ENCODE data around the gene OR3A1. TPM values are rescaled to one million over a fixed set of nuclear protein-coding genes. Genes with fewer than 3 reads are reported as not detected.
"Not testable (repeated sequence)": the region's sequence is repeated elsewhere in the genome, so short reads cannot be mapped to it uniquely, and the experiment has no call there.

The OR3A1 gene
- total RNA-seq, 1 experiment from 2014 or later = not detected

DNA sequence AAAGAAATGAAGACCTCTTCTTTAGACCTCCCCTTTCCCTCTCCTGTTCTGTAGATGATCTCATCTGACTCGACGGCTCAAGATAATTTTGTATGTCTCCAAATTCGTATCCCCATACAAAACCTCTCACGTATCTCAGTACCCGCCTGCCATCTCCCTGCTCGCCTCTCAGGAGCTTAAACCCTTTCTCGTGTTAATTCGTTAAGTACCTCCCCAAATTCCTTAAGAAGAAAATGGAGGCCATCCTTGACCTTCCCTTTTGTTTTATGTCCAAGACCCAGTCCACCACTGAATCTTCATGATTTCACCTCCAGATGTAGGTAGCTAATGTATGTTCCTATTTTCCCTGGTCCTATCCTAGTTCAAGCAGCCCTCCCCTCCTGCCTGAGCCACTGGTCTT, 41.6 kb downstream of the OR3A1 start (continued):
- TF ChIP-seq, protein P1, sequence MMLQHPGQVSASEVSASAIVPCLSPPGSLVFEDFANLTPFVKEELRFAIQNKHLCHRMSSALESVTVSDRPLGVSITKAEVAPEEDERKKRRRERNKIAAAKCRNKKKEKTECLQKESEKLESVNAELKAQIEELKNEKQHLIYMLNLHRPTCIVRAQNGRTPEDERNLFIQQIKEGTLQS (IDR thresholded peaks at IDR 0.05) = no peak
- TF ChIP-seq EZH2phosphoT487 (IDR thresholded peaks at IDR 0.05; ENCODE audit: borderline replicate concordance) (no peak), ELF1 (IDR thresholded peaks at IDR 0.05; ENCODE audit: borderline replicate concordance, low read depth) (no peak), POLR2AphosphoS5 (IDR thresholded peaks at IDR 0.05; ENCODE audit: low read depth, low read length) (no peak), CEBPB (IDR thresholded peaks at IDR 0.05; ENCODE audit: low read depth) (no peak), SIN3A (IDR thresholded peaks at IDR 0.05; ENCODE audit: low read depth) (no peak)

DNA sequence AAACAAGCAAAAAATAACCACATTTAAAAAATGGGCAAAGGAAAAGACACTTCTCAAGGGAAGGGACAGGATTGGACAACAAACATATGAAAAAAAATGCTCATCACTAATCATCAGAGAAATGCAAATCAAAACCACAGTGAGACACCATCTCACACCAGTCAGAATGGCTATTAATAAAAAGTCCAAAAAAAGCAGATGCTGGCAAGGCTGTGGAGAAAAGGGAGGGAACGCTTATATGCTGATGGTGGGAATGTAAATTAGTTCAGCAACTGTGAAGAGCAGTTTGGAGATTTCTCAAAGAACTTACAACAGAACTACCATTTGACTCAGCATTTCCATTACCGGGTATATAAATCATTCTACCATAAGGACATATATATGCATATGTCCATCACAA, 49.1 kb downstream of the OR3A1 start:
- BruUV-seq (replicated peaks); H2AFZ ChIP-seq (ENCODE audit: low read depth, low read length, poor library complexity, severe bottlenecking); H3K4me2 ChIP-seq (ENCODE audit: low read length); H3K36me3 ChIP-seq (ENCODE audit: control insufficient read depth in 1 of 2, insufficient read depth in 2 of 2, low read length in 2 of 2); POLR2A ChIA-PET; H4K20me1 ChIP-seq (ENCODE audit: insufficient read depth); H3K27me3 ChIP-seq (ENCODE audit: insufficient read depth, low read length); ATAC-seq; RAD21 ChIA-PET (ENCODE audit: low non-redundant PET in 1 of 2, low total read pairs in 2 of 2, uncharacterized antibody in 2 of 2, unreplicated experiment in 2 of 2); CTCF ChIA-PET; H3K9ac ChIP-seq (ENCODE audit: low read length); H3K9me3 ChIP-seq (ENCODE audit: control insufficient read depth in 1 of 2, insufficient read depth in 1 of 2, low read depth in 1 of 2, low read length in 2 of 2); H3K27ac ChIP-seq (ENCODE audit: low read depth, low read length); H3K4me1 ChIP-seq (ENCODE audit: control insufficient read depth in 1 of 2, insufficient read depth in 2 of 2, low read length in 2 of 2); intact Hi-C loops (cut with micrococcal nuclease); DNase-seq (ENCODE audit: low read depth, low spot score); H3K79me2 ChIP-seq (ENCODE audit: insufficient read depth, low read length); H3K4me3 ChIP-seq (replicated peaks in 1 of 2; ENCODE audit: low read depth in 1 of 2, low read length in 2 of 2); H3K9me2 ChIP-seq (ENCODE audit: insufficient read depth): not testable (repeated sequence)

DNA sequence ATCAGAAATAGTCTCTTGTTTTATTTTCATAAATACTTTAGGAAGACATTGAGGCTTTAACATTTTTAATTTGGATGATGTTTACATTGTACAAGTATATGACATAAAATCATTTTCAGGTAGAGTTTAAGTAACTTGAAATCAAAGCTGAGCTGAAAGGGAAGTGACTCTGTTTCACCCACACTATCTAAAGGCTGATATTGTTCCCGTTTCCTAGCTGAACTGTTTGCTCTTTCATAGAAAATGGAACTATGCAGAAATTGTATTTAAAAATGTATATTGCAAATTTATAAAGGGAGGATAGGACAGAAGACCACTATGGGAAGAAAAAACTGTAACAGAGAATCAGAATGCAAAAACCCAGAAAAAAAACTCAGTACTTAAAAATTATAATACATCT, 53.3 kb downstream of the OR3A1 start:
- H3K4me3 ChIP-seq (replicated peaks in 1 of 2; ENCODE audit: low read depth in 1 of 2, low read length in 2 of 2); H4K20me1 ChIP-seq (ENCODE audit: insufficient read depth); H3K79me2 ChIP-seq (ENCODE audit: insufficient read depth, low read length); H3K27ac ChIP-seq (ENCODE audit: low read depth, low read length); H3K4me1 ChIP-seq (ENCODE audit: control insufficient read depth in 1 of 2, insufficient read depth in 2 of 2, low read length in 2 of 2); H3K4me2 ChIP-seq (ENCODE audit: low read length); ATAC-seq; RAD21 ChIA-PET (ENCODE audit: low non-redundant PET in 1 of 2, low total read pairs in 2 of 2, uncharacterized antibody in 2 of 2, unreplicated experiment in 2 of 2); H3K36me3 ChIP-seq (ENCODE audit: control insufficient read depth in 1 of 2, insufficient read depth in 2 of 2, low read length in 2 of 2); CTCF ChIA-PET; intact Hi-C loops (cut with micrococcal nuclease); H3K27me3 ChIP-seq (ENCODE audit: insufficient read depth, low read length); POLR2A ChIA-PET; H3K9me3 ChIP-seq (ENCODE audit: control insufficient read depth in 1 of 2, insufficient read depth in 1 of 2, low read depth in 1 of 2, low read length in 2 of 2); DNase-seq (ENCODE audit: low read depth, low spot score); H3K9ac ChIP-seq (ENCODE audit: low read length); H2AFZ ChIP-seq (ENCODE audit: low read depth, low read length, poor library complexity, severe bottlenecking); H3K9me2 ChIP-seq (ENCODE audit: insufficient read depth); BruUV-seq (replicated peaks): not testable (repeated sequence)

DNA sequence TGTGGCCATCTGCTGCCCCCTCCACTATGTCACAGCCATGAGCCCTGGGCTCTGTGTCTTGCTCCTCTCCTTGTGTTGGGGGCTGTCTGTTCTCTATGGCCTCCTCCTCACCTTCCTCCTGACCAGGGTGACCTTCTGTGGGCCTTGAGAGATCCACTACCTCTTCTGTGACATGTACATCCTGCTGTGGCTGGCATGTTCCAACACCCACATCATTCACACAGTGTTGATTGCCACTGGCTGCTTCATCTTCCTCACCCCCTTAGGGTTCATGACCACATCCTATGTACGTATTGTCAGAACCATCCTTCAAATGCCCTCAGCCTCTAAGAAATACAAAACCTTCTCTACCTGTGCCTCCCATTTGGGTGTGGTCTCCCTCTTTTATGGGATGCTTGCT, 57.1 kb downstream of the OR3A1 start:
- ATAC-seq; POLR2A ChIA-PET; H3K27ac ChIP-seq (ENCODE audit: low read depth, low read length); H4K20me1 ChIP-seq (ENCODE audit: insufficient read depth); CTCF ChIA-PET; DNase-seq (ENCODE audit: low read depth, low spot score); intact Hi-C loops (cut with micrococcal nuclease); H2AFZ ChIP-seq (ENCODE audit: low read depth, low read length, poor library complexity, severe bottlenecking); H3K27me3 ChIP-seq (ENCODE audit: insufficient read depth, low read length); H3K4me2 ChIP-seq (ENCODE audit: low read length); H3K9me3 ChIP-seq (ENCODE audit: control insufficient read depth in 1 of 2, insufficient read depth in 1 of 2, low read depth in 1 of 2, low read length in 2 of 2); RAD21 ChIA-PET (ENCODE audit: low non-redundant PET in 1 of 2, low total read pairs in 2 of 2, uncharacterized antibody in 2 of 2, unreplicated experiment in 2 of 2); H3K9ac ChIP-seq (ENCODE audit: low read length); H3K79me2 ChIP-seq (ENCODE audit: insufficient read depth, low read length); H3K36me3 ChIP-seq (ENCODE audit: control insufficient read depth in 1 of 2, insufficient read depth in 2 of 2, low read length in 2 of 2); BruUV-seq (replicated peaks); H3K4me3 ChIP-seq (replicated peaks in 1 of 2; ENCODE audit: low read depth in 1 of 2, low read length in 2 of 2); H3K4me1 ChIP-seq (ENCODE audit: control insufficient read depth in 1 of 2, insufficient read depth in 2 of 2, low read length in 2 of 2); H3K9me2 ChIP-seq (ENCODE audit: insufficient read depth): not testable (repeated sequence)

All from HCT116 (cell line).